ENCODE data around the gene SH3BP5.

Gene SH3BP5

GRCh38 chr3:15309662-15310335, 22.6 kb downstream of the SH3BP5 start:
- Histone ChIP-seq H3K4me1 (ENCODE audit: insufficient read depth, low read length) (peaks cover 26% of the 10 kb centered on the region), H3K27ac (ENCODE audit: low read depth, low read length) (no peak overlapping the region), H3K9me3 (ENCODE audit: low read length) (no peaks in the 10 kb centered on the region), H3K36me3 (ENCODE audit: insufficient read depth, low read length) (no peaks in the 10 kb centered on the region), H3K9ac (ENCODE audit: low read length) (no peak overlapping the region), H3K27me3 (ENCODE audit: control insufficient read depth in 1 of 2, insufficient read depth in 2 of 2, low read length in 2 of 2) (no peaks in the 10 kb centered on the region), H3K4me3 (ENCODE audit: low read depth in 1 of 2, low read length in 2 of 2) (no peak overlapping the region)

- H3K27ac ChIP-seq (ENCODE audit: low read depth, low read length): no peak overlapping the region
- no peaks in the 10 kb centered on the region for H3K27me3 ChIP-seq (ENCODE audit: control insufficient read depth in 1 of 2, insufficient read depth in 2 of 2, low read length in 2 of 2)
- H3K4me3 ChIP-seq (ENCODE audit: low read depth in 1 of 2, low read length in 2 of 2): no peak overlapping the region
- no peaks in the 10 kb centered on the region for H3K9me3 ChIP-seq (ENCODE audit: low read length)
- H3K9ac ChIP-seq (ENCODE audit: low read length): no peak overlapping the region
- peaks cover 6% of the 10 kb centered on the region for H3K36me3 ChIP-seq (ENCODE audit: insufficient read depth, low read length)
- peaks cover 20% of the 10 kb centered on the region for H3K4me1 ChIP-seq (ENCODE audit: insufficient read depth, low read length)
These were observed 24.8 kb downstream of the SH3BP5 start for GRCh38 chr3:15307580-15307979.

- H3K9me3 ChIP-seq (ENCODE audit: low read length): no peaks in the 10 kb centered on the region
- peaks cover 20% of the 10 kb centered on the region for H3K4me1 ChIP-seq (ENCODE audit: insufficient read depth, low read length)
- no peak overlapping the region for H3K4me3 ChIP-seq (ENCODE audit: low read depth in 1 of 2, low read length in 2 of 2)
- H3K36me3 ChIP-seq (ENCODE audit: insufficient read depth, low read length): peaks cover 9% of the 10 kb centered on the region
- no peak overlapping the region for H3K27ac ChIP-seq (ENCODE audit: low read depth, low read length)
- H3K9ac ChIP-seq (ENCODE audit: low read length): no peak overlapping the region
- H3K27me3 ChIP-seq (ENCODE audit: control insufficient read depth in 1 of 2, insufficient read depth in 2 of 2, low read length in 2 of 2): no peaks in the 10 kb centered on the region
These were observed 25.4 kb downstream of the SH3BP5 start for GRCh38 chr3:15306979-15307359.

GRCh38 chr3:15305359-15305844, 27.0 kb downstream of the SH3BP5 start:
- Histone ChIP-seq H3K4me3 (ENCODE audit: low read depth in 1 of 2, low read length in 2 of 2) (no peak overlapping the region), H3K9ac (ENCODE audit: low read length) (no peak overlapping the region), H3K9me3 (ENCODE audit: low read length) (no peaks in the 10 kb centered on the region), H3K27me3 (ENCODE audit: control insufficient read depth in 1 of 2, insufficient read depth in 2 of 2, low read length in 2 of 2) (no peaks in the 10 kb centered on the region), H3K36me3 (ENCODE audit: insufficient read depth, low read length) (peaks cover 9% of the 10 kb centered on the region), H3K4me1 (ENCODE audit: insufficient read depth, low read length) (peaks cover 21% of the 10 kb centered on the region), H3K27ac (ENCODE audit: low read depth, low read length) (no peak overlapping the region)

DNA sequence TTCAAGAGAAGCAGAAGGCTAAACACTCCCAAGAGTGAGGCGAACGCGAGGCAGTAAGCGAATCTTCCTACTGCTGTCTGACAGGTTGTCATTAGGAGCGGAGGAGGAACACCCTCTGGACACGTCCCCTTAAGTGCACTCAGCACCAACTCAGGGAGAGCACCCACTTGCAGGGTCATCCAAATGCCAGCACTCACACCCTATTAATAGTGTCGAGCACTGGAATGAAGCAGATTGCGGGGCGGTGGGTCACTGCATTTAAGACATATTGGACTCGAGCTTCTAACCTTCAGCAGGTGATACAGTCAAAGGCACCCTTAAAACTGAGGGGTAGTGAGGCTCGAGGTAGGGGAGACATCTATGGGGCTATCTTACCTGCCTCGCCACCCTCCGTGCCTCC, 28.7 kb downstream of the SH3BP5 start:
- Histone ChIP-seq H3K4me1 (ENCODE audit: insufficient read depth, low read length) (peaks cover 12% of the 10 kb centered on the region), H3K27ac (ENCODE audit: low read depth, low read length) (no peak overlapping the region), H3K27me3 (ENCODE audit: control insufficient read depth in 1 of 2, insufficient read depth in 2 of 2, low read length in 2 of 2) (no peaks in the 10 kb centered on the region), H3K9me3 (ENCODE audit: low read length) (no peaks in the 10 kb centered on the region), H3K36me3 (ENCODE audit: insufficient read depth, low read length) (peaks cover 9% of the 10 kb centered on the region), H3K9ac (ENCODE audit: low read length) (no peak overlapping the region), H3K4me3 (ENCODE audit: low read depth in 1 of 2, low read length in 2 of 2) (no peak overlapping the region)

DNA sequence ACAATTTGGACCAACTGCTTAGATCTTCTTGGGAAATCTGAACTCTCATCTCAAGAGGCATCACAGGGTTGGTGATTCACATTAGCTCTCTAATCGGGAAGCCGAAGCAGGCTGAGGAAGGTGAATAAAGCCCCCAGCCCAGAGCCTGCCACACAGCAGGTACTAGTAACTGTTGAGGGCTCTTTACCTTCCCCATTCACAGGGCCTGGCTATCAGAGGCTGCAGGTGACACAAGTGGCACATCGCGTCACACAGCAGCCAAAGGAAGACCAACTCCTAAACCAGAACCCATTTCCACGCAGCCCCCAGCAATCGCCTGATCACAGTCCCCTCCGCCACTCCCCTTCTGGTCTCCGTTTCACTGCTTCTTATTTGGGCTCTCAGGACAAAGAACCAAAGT, 29.2 kb downstream of the SH3BP5 start:
- H3K9me3 ChIP-seq (ENCODE audit: low read length): no peaks in the 10 kb centered on the region
- H3K4me1 ChIP-seq (ENCODE audit: insufficient read depth, low read length): peaks cover 17% of the 10 kb centered on the region

DNA sequence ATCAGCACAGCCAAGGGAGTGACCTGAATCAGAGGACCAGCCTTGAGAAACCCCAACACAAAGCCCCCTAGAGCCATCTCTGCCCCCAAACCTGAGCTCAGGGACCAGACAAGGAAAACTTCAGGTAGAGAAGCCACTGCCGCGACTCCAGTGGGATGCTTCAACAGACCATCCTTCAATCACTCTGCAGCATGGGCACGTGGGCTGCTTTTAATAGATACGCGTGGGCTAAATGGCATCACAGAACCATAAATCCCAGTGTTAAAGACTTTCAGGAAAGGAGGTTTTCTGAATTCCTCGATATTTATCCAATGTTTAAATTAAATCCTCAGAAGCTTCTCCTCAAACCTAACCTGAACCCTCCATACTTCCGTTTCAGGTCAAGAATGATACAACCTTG, 30.6 kb downstream of the SH3BP5 start:
- Histone ChIP-seq H3K27me3 (ENCODE audit: control insufficient read depth in 1 of 2, insufficient read depth in 2 of 2, low read length in 2 of 2) (no peaks in the 10 kb centered on the region), H3K27ac (ENCODE audit: low read depth, low read length) (no peak overlapping the region), H3K9ac (ENCODE audit: low read length) (no peak overlapping the region), H3K36me3 (ENCODE audit: insufficient read depth, low read length) (peaks cover 9% of the 10 kb centered on the region), H3K9me3 (ENCODE audit: low read length) (no peaks in the 10 kb centered on the region), H3K4me1 (ENCODE audit: insufficient read depth, low read length) (peaks cover 20% of the 10 kb centered on the region), H3K4me3 (ENCODE audit: low read depth in 1 of 2, low read length in 2 of 2) (no peak overlapping the region)

More for the DNA sequence above, 29.2 kb downstream of the SH3BP5 start:
- Histone ChIP-seq H3K27me3 (ENCODE audit: control insufficient read depth in 1 of 2, insufficient read depth in 2 of 2, low read length in 2 of 2) (no peaks in the 10 kb centered on the region), H3K27ac (ENCODE audit: low read depth, low read length) (no peak overlapping the region), H3K9ac (ENCODE audit: low read length) (no peak overlapping the region), H3K36me3 (ENCODE audit: insufficient read depth, low read length) (peaks cover 9% of the 10 kb centered on the region), H3K4me3 (ENCODE audit: low read depth in 1 of 2, low read length in 2 of 2) (no peak overlapping the region)

GRCh38 chr3:15300323-15301078, 31.9 kb downstream of the SH3BP5 start:
- Histone ChIP-seq H3K4me3 (ENCODE audit: low read depth in 1 of 2, low read length in 2 of 2) (no peak overlapping the region), H3K27ac (ENCODE audit: low read depth, low read length) (no peak overlapping the region), H3K9me3 (ENCODE audit: low read length) (no peaks in the 10 kb centered on the region), H3K27me3 (ENCODE audit: control insufficient read depth in 1 of 2, insufficient read depth in 2 of 2, low read length in 2 of 2) (no peaks in the 10 kb centered on the region), H3K9ac (ENCODE audit: low read length) (no peak overlapping the region), H3K36me3 (ENCODE audit: insufficient read depth, low read length) (peaks cover 9% of the 10 kb centered on the region), H3K4me1 (ENCODE audit: insufficient read depth, low read length) (peaks cover 20% of the 10 kb centered on the region)

GRCh38 chr3:15299036-15299435, 33.4 kb downstream of the SH3BP5 start:
- H3K27ac ChIP-seq (ENCODE audit: low read depth, low read length): no peak overlapping the region
- H3K4me3 ChIP-seq (ENCODE audit: low read depth in 1 of 2, low read length in 2 of 2): no peak overlapping the region
- no peaks in the 10 kb centered on the region for H3K9me3 ChIP-seq (ENCODE audit: low read length)
- no peaks in the 10 kb centered on the region for H3K27me3 ChIP-seq (ENCODE audit: control insufficient read depth in 1 of 2, insufficient read depth in 2 of 2, low read length in 2 of 2)
- H3K4me1 ChIP-seq (ENCODE audit: insufficient read depth, low read length): peaks cover 25% of the 10 kb centered on the region
- no peak overlapping the region for H3K9ac ChIP-seq (ENCODE audit: low read length)
- peaks cover 9% of the 10 kb centered on the region for H3K36me3 ChIP-seq (ENCODE audit: insufficient read depth, low read length)

DNA sequence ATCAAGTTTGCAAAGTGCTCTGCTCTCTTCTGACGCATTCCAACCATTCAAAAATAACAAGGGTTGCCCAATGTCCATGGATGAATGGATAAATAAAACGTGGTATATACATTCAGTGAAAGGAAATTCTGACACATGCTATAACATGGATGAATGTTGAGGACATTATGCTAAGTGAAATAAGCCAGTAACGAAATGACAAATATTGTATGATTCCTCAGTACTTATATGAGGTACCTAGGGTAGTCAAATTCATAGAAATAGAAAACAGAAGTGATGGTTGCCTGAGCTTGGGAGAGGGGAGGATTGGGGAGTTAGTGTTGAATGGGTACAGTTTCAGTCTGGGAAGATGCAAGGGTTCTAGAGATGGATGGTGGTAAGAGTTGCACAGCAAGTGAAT, 33.9 kb downstream of the SH3BP5 start:
- H3K27ac ChIP-seq (ENCODE audit: low read depth, low read length): no peak overlapping the region
- H3K9ac ChIP-seq (ENCODE audit: low read length): no peak overlapping the region

GRCh38 chr3:15297608-15298350, 34.6 kb downstream of the SH3BP5 start:
- no peak overlapping the region for H3K9ac ChIP-seq (ENCODE audit: low read length)
- peaks cover 4% of the 10 kb centered on the region for H3K36me3 ChIP-seq (ENCODE audit: insufficient read depth, low read length)
- H3K27ac ChIP-seq (ENCODE audit: low read depth, low read length): no peak overlapping the region
- no peaks in the 10 kb centered on the region for H3K27me3 ChIP-seq (ENCODE audit: control insufficient read depth in 1 of 2, insufficient read depth in 2 of 2, low read length in 2 of 2)
- no peaks in the 10 kb centered on the region for H3K9me3 ChIP-seq (ENCODE audit: low read length)
- no peak overlapping the region for H3K4me3 ChIP-seq (ENCODE audit: low read depth in 1 of 2, low read length in 2 of 2)
- peaks cover 28% of the 10 kb centered on the region for H3K4me1 ChIP-seq (ENCODE audit: insufficient read depth, low read length)

More for the DNA sequence above, 33.9 kb downstream of the SH3BP5 start:
- Histone ChIP-seq H3K4me3 (ENCODE audit: low read depth in 1 of 2, low read length in 2 of 2) (no peak overlapping the region), H3K27me3 (ENCODE audit: control insufficient read depth in 1 of 2, insufficient read depth in 2 of 2, low read length in 2 of 2) (no peaks in the 10 kb centered on the region), H3K4me1 (ENCODE audit: insufficient read depth, low read length) (peaks cover 25% of the 10 kb centered on the region), H3K36me3 (ENCODE audit: insufficient read depth, low read length) (peaks cover 9% of the 10 kb centered on the region), H3K9me3 (ENCODE audit: low read length) (no peaks in the 10 kb centered on the region)
